Heart left ventricle (tissue), 13 donors: ENCODE data around the gene KCNJ10.

Experiments used
- POLR2A ChIP-seq, 2 donors: fragments of 450-650 bp; IDR thresholded peaks; one replicate each; pipeline ENCODE4 v1.6.1; 2017; ENCODE audit warnings: antibody characterized with exemption in 2 of 2, mild to moderate bottlenecking in 2 of 2, moderate library complexity in 2 of 2
- TF ChIP-seq, protein P1 (sequence below), 12 donors: fragments of 200-600 bp; sonication (generic) in 4 of 12; IDR thresholded peaks; one replicate each; pipeline versions ENCODE4 v1.5.0 to v1.8.0; 2018 to 2022; ENCODE audit warnings: antibody characterized with exemption in 12 of 12, mild to moderate bottlenecking in 5 of 12
- donor health status: ischemic (EF 13 %, LVEDD 7.1; RV severe dilation, severe dysfunction).
- donor health status: DM: no; HTN: yes; CAD: no.
- donor health status: DM: no; HTN: no; CAD: no.
- donor health status: ischemic (EF 25% LVEDD 6.9; RV normal size, moderate dysfunction).
- donor health status: ischemic (EF 25% LVEDD 5.7; RV mildly dilated, moderate dysfunction).
- donor health status: ischemic (EF 35%, LVEDD 5.7; RV mildly dilated, moderate dysfunction).
- donor health status: nonischemic (EF 11% LVEDD 7.7; RV severe dilation, severe dysfunction).
- donor health status: DM: yes; HTN: yes; CAD: no.
- donor health status: PGD.
- donor health status: ischemic (EF 29% LVEDD 5.4; RV normal size, mild dysfunction).
- donor health status: nonischemic (EF 23%, LVEDD 6.1; RV moderate dilation, normal function).

DNA sequence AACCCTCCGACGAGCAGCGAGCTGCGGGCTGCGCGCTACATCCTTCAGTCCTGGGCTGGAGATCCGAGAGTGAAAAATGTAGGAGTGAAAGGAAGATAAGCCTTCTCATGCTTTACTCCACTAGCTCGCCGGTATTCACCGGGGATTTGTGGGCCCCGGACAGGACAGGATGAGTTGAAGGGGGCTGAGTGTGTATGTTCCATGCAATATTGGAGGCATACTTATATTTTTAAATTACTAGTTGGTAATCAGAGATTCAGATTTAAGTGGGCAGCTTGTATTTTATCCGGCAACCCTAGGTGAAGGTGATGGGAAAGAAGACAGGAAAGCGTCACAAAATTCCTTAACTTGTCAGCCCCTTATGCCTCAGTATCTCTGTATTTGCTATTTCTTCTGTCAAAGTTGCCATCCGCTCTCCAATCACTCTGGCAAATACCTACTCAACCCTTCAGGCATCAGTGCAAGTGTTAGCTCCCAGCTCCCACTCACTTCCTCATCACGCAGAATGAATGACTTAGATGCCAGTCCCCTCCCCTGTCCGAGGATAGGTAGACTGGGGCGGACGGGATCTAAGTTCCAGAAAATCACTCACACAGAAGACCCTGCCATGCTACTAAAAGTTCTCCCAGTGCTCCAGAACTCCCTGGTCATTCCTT is 37.7 kb downstream of the KCNJ10 start:
- TF ChIP-seq, protein P1, sequence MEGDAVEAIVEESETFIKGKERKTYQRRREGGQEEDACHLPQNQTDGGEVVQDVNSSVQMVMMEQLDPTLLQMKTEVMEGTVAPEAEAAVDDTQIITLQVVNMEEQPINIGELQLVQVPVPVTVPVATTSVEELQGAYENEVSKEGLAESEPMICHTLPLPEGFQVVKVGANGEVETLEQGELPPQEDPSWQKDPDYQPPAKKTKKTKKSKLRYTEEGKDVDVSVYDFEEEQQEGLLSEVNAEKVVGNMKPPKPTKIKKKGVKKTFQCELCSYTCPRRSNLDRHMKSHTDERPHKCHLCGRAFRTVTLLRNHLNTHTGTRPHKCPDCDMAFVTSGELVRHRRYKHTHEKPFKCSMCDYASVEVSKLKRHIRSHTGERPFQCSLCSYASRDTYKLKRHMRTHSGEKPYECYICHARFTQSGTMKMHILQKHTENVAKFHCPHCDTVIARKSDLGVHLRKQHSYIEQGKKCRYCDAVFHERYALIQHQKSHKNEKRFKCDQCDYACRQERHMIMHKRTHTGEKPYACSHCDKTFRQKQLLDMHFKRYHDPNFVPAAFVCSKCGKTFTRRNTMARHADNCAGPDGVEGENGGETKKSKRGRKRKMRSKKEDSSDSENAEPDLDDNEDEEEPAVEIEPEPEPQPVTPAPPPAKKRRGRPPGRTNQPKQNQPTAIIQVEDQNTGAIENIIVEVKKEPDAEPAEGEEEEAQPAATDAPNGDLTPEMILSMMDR (IDR thresholded peaks at IDR 0.05) = peak in 1 of 12 donors; percentile 15
- TF ChIP-seq POLR2A (IDR thresholded peaks at IDR 0.05) = no peak
